Thyroid gland (tissue), 4 donors: ENCODE data around the gene ZFYVE26. TPM values are rescaled to one million over a fixed set of nuclear protein-coding genes. Genes with fewer than 3 reads are reported as not detected.

Source experiments
- DNase-seq, 2 donors: peaks; one replicate each; pipeline ENCODE4 v3.0.0-alpha.2; 2019
- H3K27ac ChIP-seq, 3 donors: fragments of 200-600 bp; sonication (generic); 1 replicate in 2 of 3; 2 replicates in 1 of 3; pipeline ENCODE4 v1.5.1; 2016 to 2019; ENCODE audit warnings: mild to moderate bottlenecking in 1 of 3, moderate library complexity in 1 of 3
- H3K27me3 ChIP-seq: fragments of 200-600 bp; sonication (generic); one replicate; pipeline ENCODE4 v1.5.1; 2019
- H3K36me3 ChIP-seq, 2 donors: fragments of 200-600 bp; sonication (generic); one replicate each; pipeline ENCODE4 v1.5.1; 2016 to 2019
- H3K4me1 ChIP-seq, 2 donors: fragments of 200-600 bp; sonication (generic); one replicate each; pipeline ENCODE4 v1.5.1; 2017 to 2019
- H3K4me3 ChIP-seq, 3 donors: fragments of 200-600 bp; sonication (generic); replicated peaks in 1 of 3; 1 replicate in 2 of 3; 2 replicates in 1 of 3; pipeline ENCODE4 v1.5.1; 2016; ENCODE audit warnings: mild to moderate bottlenecking in 1 of 3
- H3K9me3 ChIP-seq: fragments of 200-600 bp; sonication (generic); one replicate; pipeline ENCODE4 v1.5.1; 2017
- CTCF ChIP-seq, 6 experiments: fragments of 200-600 bp in 3 of 6; fragments of 450-650 bp in 3 of 6; sonication (generic) in 3 of 6; IDR thresholded peaks; one replicate each; pipeline ENCODE4 v1.5.1; 2016 to 2019; ENCODE audit warnings: antibody characterized with exemption in 6 of 6, mild to moderate bottlenecking in 2 of 6, inconsistent platforms in 1 of 6, moderate library complexity in 1 of 6
- POLR2A ChIP-seq, 2 donors: fragments of 450-650 bp; IDR thresholded peaks; one replicate each; pipeline ENCODE4 v1.6.1; 2017; ENCODE audit warnings: antibody characterized with exemption in 2 of 2, mild to moderate bottlenecking in 2 of 2, moderate library complexity in 1 of 2
- WGBS, 2 donors: methylation state at CpG; one replicate each; pipeline ENCODE4 v1.1.5; 2017; 5-methylcytosine and 5-hydroxymethylcytosine counted together
- intact Hi-C: fragments of 100-400 bp; cut with DNase I; formaldehyde crosslinking; loops from one replicate; pipeline ENCODE4 v1.15.1; 2023
- total RNA-seq, 4 donors: library from RNA; depleted of rRNA; stranded (reverse); fragments of >200 nt; gene quantifications; one replicate each; pipeline ENCODE4 v1.2.3, GENCODE V29; 2016

Gene ZFYVE26
- total RNA-seq, 4 donors from 2014 or later: 21.5 to 49.7 (median 37.1) TPM

- TF ChIP-seq POLR2A (IDR thresholded peaks at IDR 0.05) (no peak), CTCF (IDR thresholded peaks at IDR 0.05) (no peak)
- intact Hi-C loops: no loop called here
- Histone ChIP-seq H3K4me3 (no peak overlapping the region), H3K27ac (no peak overlapping the region), H3K36me3 (peaks cover 0 to 8% of the 10 kb centered on the region in 2 donors), H3K9me3 (no peaks in the 10 kb centered on the region), H3K27me3 (no peaks in the 10 kb centered on the region), H3K4me1 (no peaks in the 10 kb centered on the region)
- WGBS, 2 donors: 71 to 81% methylated on average over 2 of the region's 2 CpGs
- no peak for DNase-seq
Measured at GRCh38 chr14:67744046-67744445, 72.3 kb downstream of the ZFYVE26 start.

- whole genome bisulfite sequencing, 2 donors: 79 to 81% methylated on average over 12 of the region's 12 CpGs
- Histone ChIP-seq H3K9me3 (no peaks in the 10 kb centered on the region), H3K4me3 (no peak overlapping the region), H3K27me3 (no peaks in the 10 kb centered on the region), H3K36me3 (no peaks in the 10 kb centered on the region), H3K4me1 (peaks cover 3 to 7% of the 10 kb centered on the region in 2 donors), H3K27ac (no peak overlapping the region)
- intact Hi-C loops: no loop called here
- DNase-seq: peak; percentile 13 to 17
- no peak for TF ChIP-seq POLR2A (IDR thresholded peaks at IDR 0.05)
- TF ChIP-seq CTCF (IDR thresholded peaks at IDR 0.05): no peak
Measured at GRCh38 chr14:67738740-67739504, 77.5 kb downstream of the ZFYVE26 start.

GRCh38 chr14:67736771-67737170, 79.6 kb downstream of the ZFYVE26 start:
- intact Hi-C loops: no loop called here
- H3K27me3 ChIP-seq: no peaks in the 10 kb centered on the region
- no peaks in the 10 kb centered on the region for H3K36me3 ChIP-seq
- no peak overlapping the region for H3K27ac ChIP-seq
- no peak overlapping the region for H3K4me3 ChIP-seq
- peaks cover 11 to 18% of the 10 kb centered on the region in 2 donors for H3K4me1 ChIP-seq
- no peaks in the 10 kb centered on the region for H3K9me3 ChIP-seq
- no peak for DNase-seq
- 89 to 98% methylated on average over 4 of the region's 4 CpGs for WGBS, 2 donors
- TF ChIP-seq POLR2A (IDR thresholded peaks at IDR 0.05) (no peak), CTCF (IDR thresholded peaks at IDR 0.05) (no peak)

- Histone ChIP-seq H3K36me3 (no peaks in the 10 kb centered on the region), H3K4me3 (no peak overlapping the region), H3K27me3 (no peaks in the 10 kb centered on the region), H3K27ac (no peak overlapping the region), H3K4me1 (peaks cover 11 to 18% of the 10 kb centered on the region in 2 donors), H3K9me3 (no peaks in the 10 kb centered on the region)
- DNase-seq: no peak
- WGBS, 2 donors: 81 to 86% methylated on average over 10 of the region's 10 CpGs
- TF ChIP-seq POLR2A (IDR thresholded peaks at IDR 0.05): no peak
- TF ChIP-seq CTCF (IDR thresholded peaks at IDR 0.05): no peak
- intact Hi-C loops: no loop called here
Measured at GRCh38 chr14:67735336-67736147, 80.8 kb downstream of the ZFYVE26 start.

- WGBS, 2 donors: 70 to 71% methylated on average over 3 of the region's 3 CpGs
- Histone ChIP-seq H3K4me3 (no peak overlapping the region), H3K27me3 (no peaks in the 10 kb centered on the region), H3K9me3 (no peaks in the 10 kb centered on the region), H3K4me1 (peaks cover 16 to 23% of the 10 kb centered on the region in 2 donors), H3K36me3 (no peaks in the 10 kb centered on the region), H3K27ac (no peak overlapping the region)
- intact Hi-C loops: no loop called here
- DNase-seq: no peak
- TF ChIP-seq POLR2A (IDR thresholded peaks at IDR 0.05): no peak
- TF ChIP-seq CTCF (IDR thresholded peaks at IDR 0.05): no peak
Measured at GRCh38 chr14:67734675-67735074, 81.7 kb downstream of the ZFYVE26 start.
